ENCODE measurements around the gene SRD5A3. TPM values are rescaled to one million over a fixed set of nuclear protein-coding genes. Genes with fewer than 3 reads are reported as not detected.

Gene SRD5A3
- total RNA-seq, 3 donors from 2014 or later, result 13.9 to 20.3 (median 14.4) TPM

DNA sequence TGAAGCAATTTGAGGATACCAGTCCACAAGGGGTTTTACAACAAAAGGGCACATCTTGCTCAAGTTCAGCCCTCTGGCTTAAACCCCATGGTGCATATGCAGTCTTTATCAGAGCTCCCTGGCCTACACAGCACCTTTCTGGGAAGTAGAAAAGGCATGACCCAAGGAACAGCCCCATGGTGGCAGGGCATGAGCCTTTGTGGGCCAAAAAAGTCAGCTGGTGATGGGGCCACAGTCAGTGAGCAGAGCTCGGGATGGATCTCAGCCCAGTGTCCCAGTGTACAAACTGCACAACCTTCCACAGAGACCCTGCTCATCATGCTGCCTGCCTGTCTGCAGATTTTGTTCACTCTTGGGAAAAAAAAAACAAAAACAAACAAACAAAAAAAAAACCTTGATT is 27.4 kb downstream of the SRD5A3 start:
- H3K4me3 ChIP-seq, result no peak overlapping the region
- no peak for DNase-seq (ENCODE audit: low spot score in 2 of 2)
- TF ChIP-seq POLR2AphosphoS5 (IDR thresholded peaks at IDR 0.05), result no peak
- TF ChIP-seq, protein P1, sequence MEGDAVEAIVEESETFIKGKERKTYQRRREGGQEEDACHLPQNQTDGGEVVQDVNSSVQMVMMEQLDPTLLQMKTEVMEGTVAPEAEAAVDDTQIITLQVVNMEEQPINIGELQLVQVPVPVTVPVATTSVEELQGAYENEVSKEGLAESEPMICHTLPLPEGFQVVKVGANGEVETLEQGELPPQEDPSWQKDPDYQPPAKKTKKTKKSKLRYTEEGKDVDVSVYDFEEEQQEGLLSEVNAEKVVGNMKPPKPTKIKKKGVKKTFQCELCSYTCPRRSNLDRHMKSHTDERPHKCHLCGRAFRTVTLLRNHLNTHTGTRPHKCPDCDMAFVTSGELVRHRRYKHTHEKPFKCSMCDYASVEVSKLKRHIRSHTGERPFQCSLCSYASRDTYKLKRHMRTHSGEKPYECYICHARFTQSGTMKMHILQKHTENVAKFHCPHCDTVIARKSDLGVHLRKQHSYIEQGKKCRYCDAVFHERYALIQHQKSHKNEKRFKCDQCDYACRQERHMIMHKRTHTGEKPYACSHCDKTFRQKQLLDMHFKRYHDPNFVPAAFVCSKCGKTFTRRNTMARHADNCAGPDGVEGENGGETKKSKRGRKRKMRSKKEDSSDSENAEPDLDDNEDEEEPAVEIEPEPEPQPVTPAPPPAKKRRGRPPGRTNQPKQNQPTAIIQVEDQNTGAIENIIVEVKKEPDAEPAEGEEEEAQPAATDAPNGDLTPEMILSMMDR (IDR thresholded peaks at IDR 0.05), result no peak
- TF ChIP-seq POLR2A (IDR thresholded peaks at IDR 0.05), result no peak
- no peaks in the 10 kb centered on the region for H3K4me1 ChIP-seq
- H3K27me3 ChIP-seq, result no peaks in the 10 kb centered on the region
- no peak overlapping the region for H3K27ac ChIP-seq
- intact Hi-C loops (cut with DNase I; ENCODE audit: low total_unique reads), result no loop called here
- H3K36me3 ChIP-seq, result no peaks in the 10 kb centered on the region
- H3K9me3 ChIP-seq, result no peaks in the 10 kb centered on the region

DNA sequence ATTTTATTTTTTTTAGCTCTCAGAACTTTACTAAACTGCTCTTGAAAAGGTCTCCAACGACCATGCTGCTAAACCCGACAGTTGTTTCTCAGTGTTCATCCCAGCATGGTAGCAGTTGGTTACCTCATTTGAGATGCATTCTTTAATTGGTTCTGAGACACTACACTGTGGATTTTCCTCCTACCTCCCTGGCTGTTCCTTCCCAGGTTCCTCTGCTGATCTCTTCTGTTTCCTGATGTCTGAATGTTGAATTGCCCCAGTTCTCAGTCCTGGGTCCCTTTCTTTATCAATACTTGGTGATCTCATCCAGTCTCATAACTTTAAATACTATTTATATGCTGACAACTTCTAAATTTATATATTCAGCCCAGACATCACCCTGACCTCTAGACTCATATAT is 30.7 kb downstream of the SRD5A3 start:
- no peaks in the 10 kb centered on the region for H3K27me3 ChIP-seq
- H3K4me3 ChIP-seq, result no peak overlapping the region
- H3K36me3 ChIP-seq, result no peaks in the 10 kb centered on the region
- H3K4me1 ChIP-seq, result no peaks in the 10 kb centered on the region
- TF ChIP-seq POLR2A (IDR thresholded peaks at IDR 0.05) (no peak), POLR2AphosphoS5 (IDR thresholded peaks at IDR 0.05) (no peak)
- TF ChIP-seq, protein P1 (IDR thresholded peaks at IDR 0.05), result no peak
- no peaks in the 10 kb centered on the region for H3K9me3 ChIP-seq
- intact Hi-C loops (cut with DNase I; ENCODE audit: low total_unique reads), result no loop called here
- DNase-seq (ENCODE audit: low spot score in 2 of 2), result no peak
- no peak overlapping the region for H3K27ac ChIP-seq

DNA sequence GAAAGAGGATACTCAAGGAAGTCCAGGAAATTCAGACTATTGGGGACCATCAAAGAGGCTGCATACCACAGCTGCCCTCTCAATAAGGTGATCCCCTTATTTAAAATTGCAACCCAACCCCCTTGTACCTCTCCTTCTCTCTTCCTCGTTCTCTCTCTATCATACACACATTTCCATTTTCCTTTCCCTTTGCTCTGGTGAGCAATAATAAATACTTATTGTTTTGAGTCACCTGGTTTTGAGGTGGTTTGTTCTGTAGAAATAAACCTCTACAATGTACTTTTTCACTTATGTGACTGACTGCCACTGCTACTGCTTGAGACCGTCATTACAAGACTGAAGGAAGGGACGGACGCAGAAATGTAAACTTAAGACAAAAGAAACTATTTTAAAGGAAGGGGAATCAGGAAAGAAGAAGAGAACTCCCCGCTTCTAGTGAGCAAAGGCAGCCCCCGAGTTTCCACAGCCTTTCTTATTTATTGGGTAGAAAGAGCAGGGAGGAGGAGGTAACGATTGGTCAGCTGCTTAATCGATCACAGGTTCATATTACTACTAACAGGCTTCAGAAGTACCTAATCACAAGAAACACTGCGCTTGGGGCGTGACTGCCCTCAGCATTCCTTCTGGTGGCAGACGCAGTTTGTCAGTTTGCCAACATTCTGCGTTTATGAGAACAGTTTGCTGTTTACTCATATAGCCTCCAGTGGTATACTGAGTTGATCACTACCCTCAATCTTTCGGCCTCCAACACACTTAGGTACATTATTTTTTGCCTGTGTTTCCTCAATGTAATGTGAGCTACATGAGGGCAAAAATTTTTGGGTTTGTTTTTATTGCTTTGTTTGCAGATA is 32.8 kb downstream of the SRD5A3 start:
- peak; percentile 62 to 66 for DNase-seq (ENCODE audit: low spot score in 2 of 2)
- H3K9me3 ChIP-seq, result no peaks in the 10 kb centered on the region
- H3K4me3 ChIP-seq, result no peak overlapping the region
- TF ChIP-seq POLR2A (IDR thresholded peaks at IDR 0.05) (no peak), POLR2AphosphoS5 (IDR thresholded peaks at IDR 0.05) (no peak)
- TF ChIP-seq, protein P1 (IDR thresholded peaks at IDR 0.05), result no peak
- H3K36me3 ChIP-seq, result no peaks in the 10 kb centered on the region
- H3K27ac ChIP-seq, result peak overlapping the region in 1 of 2 donors; percentile 70
- no peaks in the 10 kb centered on the region for H3K27me3 ChIP-seq
- intact Hi-C loops (cut with DNase I; ENCODE audit: low total_unique reads), result no loop called here
- no peaks in the 10 kb centered on the region for H3K4me1 ChIP-seq

DNA sequence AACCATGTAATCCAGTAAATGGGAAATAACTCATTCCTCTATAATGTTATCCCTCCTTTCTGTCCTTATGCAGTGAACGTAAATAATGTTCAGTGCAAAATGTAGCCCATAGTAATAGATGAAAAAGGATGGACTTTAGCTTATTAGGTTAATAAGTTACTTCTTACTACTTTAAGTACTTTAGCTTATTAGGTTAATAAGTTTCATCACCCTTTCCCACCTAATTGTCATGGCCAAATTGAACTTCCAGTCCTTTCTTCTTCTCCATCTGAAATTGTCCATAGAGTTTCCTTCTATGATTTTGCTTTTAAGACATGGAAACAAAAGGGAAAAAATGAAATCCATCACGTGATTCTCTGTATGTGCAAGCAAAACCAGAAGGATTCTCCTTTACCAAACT is 34.5 kb downstream of the SRD5A3 start:
- TF ChIP-seq, protein P1 (IDR thresholded peaks at IDR 0.05), result no peak
- TF ChIP-seq POLR2AphosphoS5 (IDR thresholded peaks at IDR 0.05) (no peak), POLR2A (IDR thresholded peaks at IDR 0.05) (no peak)
- Histone ChIP-seq H3K27me3 (no peaks in the 10 kb centered on the region), H3K36me3 (no peaks in the 10 kb centered on the region), H3K4me3 (no peak overlapping the region), H3K9me3 (no peaks in the 10 kb centered on the region), H3K4me1 (no peaks in the 10 kb centered on the region), H3K27ac (no peak overlapping the region)
- intact Hi-C loops (cut with DNase I; ENCODE audit: low total_unique reads), result no loop called here
- no peak for DNase-seq (ENCODE audit: low spot score in 2 of 2)

DNA sequence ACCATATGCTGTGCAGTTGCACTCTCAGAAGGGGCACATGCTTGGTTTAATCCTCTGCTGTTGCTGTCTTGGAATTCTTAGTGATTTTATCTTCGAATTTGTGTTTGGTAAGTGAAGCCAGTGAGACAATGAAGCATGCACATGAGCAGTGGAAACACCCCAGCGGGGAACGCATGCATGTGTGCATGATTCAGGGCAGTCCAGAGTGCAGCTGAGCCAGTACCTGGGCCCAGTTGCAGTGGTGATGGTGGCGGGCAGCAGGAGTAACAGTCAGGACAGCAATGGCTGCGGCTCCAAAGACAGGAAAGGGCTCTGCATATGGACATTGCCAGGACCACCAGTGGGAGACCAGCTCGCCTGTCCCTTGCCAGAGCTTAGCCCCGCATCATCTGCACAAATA is 35.5 kb downstream of the SRD5A3 start:
- DNase-seq (ENCODE audit: low spot score in 2 of 2), result no peak
- H3K9me3 ChIP-seq, result no peaks in the 10 kb centered on the region
- no peak overlapping the region for H3K4me3 ChIP-seq
- no peak overlapping the region for H3K27ac ChIP-seq
- H3K27me3 ChIP-seq, result no peaks in the 10 kb centered on the region
- H3K36me3 ChIP-seq, result no peaks in the 10 kb centered on the region
- no peaks in the 10 kb centered on the region for H3K4me1 ChIP-seq
- TF ChIP-seq, protein P1 (IDR thresholded peaks at IDR 0.05), result no peak
- TF ChIP-seq POLR2AphosphoS5 (IDR thresholded peaks at IDR 0.05) (no peak), POLR2A (IDR thresholded peaks at IDR 0.05) (no peak)
- intact Hi-C loops (cut with DNase I; ENCODE audit: low total_unique reads), result no loop called here
